HK-2 (cell line): ENCODE results near the gene SLC9C1.

Experiments used
- DNase-seq: peaks from one replicate; pipeline ENCODE4 v3.0.0-alpha.2; 2018; ENCODE audit not compliant: unreplicated experiment

Gene SLC9C1

GRCh38 chr3:112131111-112131510 is 162.9 kb downstream of the SLC9C1 start:
- DNase-seq: no peak

- DNase-seq: no peak
Observed at GRCh38 chr3:112130638-112130993, 163.4 kb downstream of the SLC9C1 start.

GRCh38 chr3:112129925-112130637 is 163.9 kb downstream of the SLC9C1 start:
- no peak for DNase-seq

GRCh38 chr3:112128843-112129727 is 164.9 kb downstream of the SLC9C1 start:
- DNase-seq: no peak

- no peak for DNase-seq
Observed at GRCh38 chr3:112127522-112128494, 166.2 kb downstream of the SLC9C1 start.

- DNase-seq: no peak
Observed at GRCh38 chr3:112126511-112126911, 167.5 kb downstream of the SLC9C1 start.

GRCh38 chr3:112124907-112125607 is 169.0 kb downstream of the SLC9C1 start:
- no peak for DNase-seq

- DNase-seq: no peak
Observed at GRCh38 chr3:112123548-112123947, 170.5 kb downstream of the SLC9C1 start.

- no peak for DNase-seq
Observed at GRCh38 chr3:112122870-112123269, 171.1 kb downstream of the SLC9C1 start.

GRCh38 chr3:112121577-112122547 is 172.2 kb downstream of the SLC9C1 start:
- no peak for DNase-seq

- no peak for DNase-seq
Observed at GRCh38 chr3:112119962-112120836, 173.8 kb downstream of the SLC9C1 start.

GRCh38 chr3:112117841-112118571 is 176.0 kb downstream of the SLC9C1 start:
- no peak for DNase-seq

- DNase-seq: no peak
Observed at GRCh38 chr3:112117415-112117814, 176.6 kb downstream of the SLC9C1 start.

GRCh38 chr3:112116748-112117186 is 177.2 kb downstream of the SLC9C1 start:
- no peak for DNase-seq

- DNase-seq: no peak
Observed at GRCh38 chr3:112115806-112116383, 178.1 kb downstream of the SLC9C1 start.

GRCh38 chr3:112115161-112115739 is 178.8 kb downstream of the SLC9C1 start:
- DNase-seq: no peak

- no peak for DNase-seq
Observed at GRCh38 chr3:112114576-112115160, 179.3 kb downstream of the SLC9C1 start.
